ENCODE measurements around the gene NGEF.

Gene NGEF

GRCh38 chr2:232994446-232994845 lies 18.6 kb downstream of the NGEF start:
- no peak for DNase-seq

GRCh38 chr2:232993231-232993821 lies 19.7 kb downstream of the NGEF start:
- no peak for DNase-seq

GRCh38 chr2:232986155-232986554 lies 26.9 kb downstream of the NGEF start:
- DNase-seq = no peak

GRCh38 chr2:232984451-232985207 lies 28.4 kb downstream of the NGEF start:
- DNase-seq = no peak

GRCh38 chr2:232983669-232984140 lies 29.4 kb downstream of the NGEF start:
- DNase-seq = no peak

- no peak for DNase-seq
These were observed 30.0 kb downstream of the NGEF start for GRCh38 chr2:232982926-232983668.

- no peak for DNase-seq
These were observed 31.2 kb downstream of the NGEF start for GRCh38 chr2:232981767-232982360.

GRCh38 chr2:232981356-232981755 lies 31.7 kb downstream of the NGEF start:
- DNase-seq = no peak

- no peak for DNase-seq
These were observed 32.4 kb downstream of the NGEF start for GRCh38 chr2:232980683-232981082.

GRCh38 chr2:232979871-232980461 lies 33.1 kb downstream of the NGEF start:
- no peak for DNase-seq

- no peak for DNase-seq
These were observed 35.6 kb downstream of the NGEF start for GRCh38 chr2:232977438-232977971.

GRCh38 chr2:232976666-232977437 lies 36.2 kb downstream of the NGEF start:
- DNase-seq = no peak

GRCh38 chr2:232976176-232976575 lies 36.9 kb downstream of the NGEF start:
- DNase-seq = no peak

GRCh38 chr2:232974396-232974795 lies 38.7 kb downstream of the NGEF start:
- no peak for DNase-seq

- no peak for DNase-seq
These were observed 39.3 kb downstream of the NGEF start for GRCh38 chr2:232973796-232974195.

GRCh38 chr2:232973011-232973735 lies 39.9 kb downstream of the NGEF start:
- no peak for DNase-seq

- DNase-seq = no peak
These were observed 41.3 kb downstream of the NGEF start for GRCh38 chr2:232971744-232972143.

- no peak for DNase-seq
These were observed 43.0 kb downstream of the NGEF start for GRCh38 chr2:232970051-232970450.

- DNase-seq = no peak
These were observed 45.6 kb downstream of the NGEF start for GRCh38 chr2:232967474-232967873.

GRCh38 chr2:232966122-232966521 lies 46.9 kb downstream of the NGEF start:
- DNase-seq = no peak

- no peak for DNase-seq
These were observed 49.1 kb downstream of the NGEF start for GRCh38 chr2:232963913-232964312.
